NCI-H2196 treated with DMSO at 0.1 percent for 48 hours (cell line): ENCODE data around the gene ESPL1.
"Not testable (repeated sequence)": the region's sequence is repeated elsewhere in the genome, so short reads cannot be mapped to it uniquely, and the experiment has no call there.

Source experiments
- DNase-seq: peaks from one replicate; lab custom pipeline; 2025; ENCODE audit not compliant: unreplicated experiment; lab: John Stamatoyannopoulos, UW

Gene ESPL1

GRCh38 chr12:53297106-53297505, 29.0 kb downstream of the ESPL1 start:
- not testable (repeated sequence) for DNase-seq

GRCh38 chr12:53298164-53298563, 30.1 kb downstream of the ESPL1 start:
- no peak for DNase-seq

GRCh38 chr12:53299101-53299453, 31.0 kb downstream of the ESPL1 start:
- DNase-seq: no peak

DNA sequence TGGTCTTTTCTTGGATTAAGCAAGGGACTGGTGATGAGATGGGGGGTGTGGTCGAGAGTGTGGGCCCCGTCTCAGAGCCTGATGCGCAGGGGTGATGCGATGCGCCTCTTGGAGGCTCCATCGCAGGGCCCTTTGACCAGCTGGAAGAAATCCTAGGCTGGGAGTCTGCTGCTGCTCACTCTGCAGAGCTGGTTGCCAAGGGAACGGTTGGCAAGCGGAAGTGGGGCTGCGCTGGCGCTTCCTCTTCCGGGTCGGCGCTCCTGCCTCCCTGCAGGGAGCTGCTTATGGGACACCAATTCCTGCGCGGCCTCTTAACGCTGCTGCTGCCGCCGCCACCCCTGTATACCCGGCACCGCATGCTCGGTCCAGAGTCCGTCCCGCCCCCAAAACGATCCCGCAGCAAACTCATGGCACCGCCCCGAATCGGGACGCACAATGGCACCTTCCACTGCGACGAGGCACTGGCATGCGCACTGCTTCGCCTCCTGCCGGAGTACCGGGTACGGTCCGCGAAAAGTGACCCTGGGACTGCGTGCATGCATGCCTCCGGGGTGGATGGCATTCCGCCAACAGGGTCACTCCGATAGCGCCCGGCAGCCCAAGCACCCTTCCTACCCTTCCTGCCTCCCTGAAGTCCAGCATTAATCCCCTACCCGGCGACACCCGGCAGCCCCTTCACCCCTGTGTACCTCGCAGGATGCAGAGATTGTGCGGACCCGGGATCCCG, 31.5 kb downstream of the ESPL1 start, which contains the start of gene MYG1:
Gene MYG1, plus strand, starts transcription at position 242 of the 727 bp plus-strand sequence. Its CDS starts 43 bp downstream, at position 285.
- DNase-seq: peak; percentile 90

DNA sequence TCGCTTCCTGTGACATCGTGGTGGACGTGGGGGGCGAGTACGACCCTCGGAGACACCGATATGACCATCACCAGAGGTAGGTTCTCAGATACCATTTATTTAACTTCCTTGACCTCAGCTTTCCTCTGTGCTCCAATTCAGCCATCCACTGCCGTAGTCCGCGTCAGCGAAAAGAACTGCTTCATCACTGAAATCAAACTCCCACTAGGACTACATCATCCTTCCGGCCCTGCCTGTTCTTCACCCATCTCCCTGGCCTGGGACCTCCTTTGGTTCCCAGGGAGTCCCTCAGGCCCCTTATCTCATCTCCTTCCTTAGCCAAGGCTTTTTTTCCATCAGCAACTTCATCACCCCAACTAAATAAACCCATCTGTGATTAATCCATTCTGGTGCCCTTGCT, 32.1 kb downstream of the ESPL1 start:
- no peak for DNase-seq

GRCh38 chr12:53302903-53303302, 34.8 kb downstream of the ESPL1 start:
- DNase-seq: no peak

DNA sequence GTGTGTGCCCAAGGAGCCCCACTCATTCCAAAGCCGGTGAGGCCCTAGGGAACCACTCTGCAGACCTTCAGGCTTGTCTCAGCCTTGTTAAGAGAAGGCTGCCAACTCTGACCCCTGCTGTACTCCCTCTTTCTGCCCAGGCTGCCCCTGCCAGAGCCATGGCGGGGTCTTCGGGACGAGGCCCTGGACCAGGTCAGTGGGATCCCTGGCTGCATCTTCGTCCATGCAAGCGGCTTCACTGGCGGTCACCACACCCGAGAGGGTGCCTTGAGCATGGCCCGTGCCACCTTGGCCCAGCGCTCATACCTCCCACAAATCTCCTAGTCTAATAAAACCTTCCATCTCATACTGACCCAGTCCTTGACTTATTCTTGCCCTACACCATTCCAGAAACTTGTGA, 38.7 kb downstream of the ESPL1 start:
- no peak for DNase-seq

- DNase-seq: no peak
Observed at GRCh38 chr12:53308276-53308675, 40.2 kb downstream of the ESPL1 start.

- no peak for DNase-seq
Observed at GRCh38 chr12:53313996-53314395, 45.9 kb downstream of the ESPL1 start.

- no peak for DNase-seq
Observed at GRCh38 chr12:53320352-53321195, 52.5 kb downstream of the ESPL1 start.

DNA sequence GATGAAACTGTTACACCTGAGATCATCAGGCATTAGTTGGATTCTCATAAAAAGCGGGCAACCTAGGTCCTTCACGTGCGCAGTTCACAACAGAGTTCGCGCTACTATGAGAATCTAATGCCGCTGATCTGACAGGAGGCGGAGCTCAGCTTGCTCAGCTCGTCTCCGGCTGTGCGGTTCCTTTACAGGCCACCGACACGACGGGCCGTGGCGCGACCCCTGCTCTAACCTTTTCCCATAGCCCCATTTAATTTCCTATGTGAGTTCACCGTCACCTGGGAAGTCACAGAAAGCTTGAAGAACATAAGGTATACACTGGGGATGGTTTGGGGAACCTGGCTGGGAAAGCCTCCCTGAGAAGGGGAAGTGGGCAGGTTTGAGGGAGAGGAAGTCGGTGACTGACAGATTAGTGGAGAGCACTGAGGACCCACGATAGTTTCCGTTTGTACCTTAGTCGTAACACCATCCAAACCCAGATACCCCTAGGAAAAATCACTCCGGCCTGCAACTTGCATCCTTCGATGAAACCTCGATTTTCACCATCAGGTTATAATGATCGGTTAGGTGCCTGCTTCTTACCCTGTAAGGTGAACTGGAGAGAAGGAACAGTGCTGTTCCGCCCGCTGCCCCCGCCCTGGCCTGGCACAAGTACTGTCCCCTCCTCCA, 56.1 kb downstream of the ESPL1 start:
- DNase-seq: no peak

DNA sequence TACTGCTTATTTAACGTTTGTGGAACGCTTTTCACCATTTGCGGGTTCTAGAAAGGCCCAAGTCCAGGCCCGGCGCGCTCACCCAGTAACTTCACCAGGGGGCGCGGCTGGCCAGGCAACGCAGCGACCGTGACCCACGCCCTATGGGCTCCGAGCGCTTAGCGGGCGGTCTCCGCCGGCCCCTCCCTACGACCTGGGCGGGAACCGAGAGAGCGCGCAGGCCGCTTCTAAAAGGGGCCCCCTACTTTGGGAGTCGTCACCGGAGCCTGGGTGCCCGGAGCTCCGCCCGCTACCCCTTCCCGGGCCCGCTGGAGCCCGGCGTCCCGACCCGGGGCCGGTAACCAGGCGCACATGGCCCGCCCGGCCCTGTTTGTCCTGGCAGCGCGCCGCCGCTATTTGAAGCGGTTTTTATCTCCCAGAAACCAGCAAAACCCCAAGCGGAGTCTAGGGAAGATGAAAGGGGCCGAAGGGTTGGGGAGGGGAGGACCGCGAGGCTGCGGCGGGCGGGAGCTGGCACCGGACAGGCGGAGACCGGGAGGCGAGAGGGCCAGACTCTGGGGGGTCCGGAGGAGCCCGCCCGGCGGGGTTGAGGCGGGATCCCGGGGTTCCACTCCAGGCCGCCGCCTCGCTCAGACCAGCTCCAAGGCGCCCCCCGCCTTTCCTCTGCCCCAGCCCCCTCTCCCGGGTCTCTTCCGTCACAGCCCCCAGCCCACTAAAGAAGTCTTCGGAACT, 56.8 kb downstream of the ESPL1 start:
- peak; percentile 93 for DNase-seq

- no peak for DNase-seq
Observed at GRCh38 chr12:53325511-53326061, 57.5 kb downstream of the ESPL1 start.

DNA sequence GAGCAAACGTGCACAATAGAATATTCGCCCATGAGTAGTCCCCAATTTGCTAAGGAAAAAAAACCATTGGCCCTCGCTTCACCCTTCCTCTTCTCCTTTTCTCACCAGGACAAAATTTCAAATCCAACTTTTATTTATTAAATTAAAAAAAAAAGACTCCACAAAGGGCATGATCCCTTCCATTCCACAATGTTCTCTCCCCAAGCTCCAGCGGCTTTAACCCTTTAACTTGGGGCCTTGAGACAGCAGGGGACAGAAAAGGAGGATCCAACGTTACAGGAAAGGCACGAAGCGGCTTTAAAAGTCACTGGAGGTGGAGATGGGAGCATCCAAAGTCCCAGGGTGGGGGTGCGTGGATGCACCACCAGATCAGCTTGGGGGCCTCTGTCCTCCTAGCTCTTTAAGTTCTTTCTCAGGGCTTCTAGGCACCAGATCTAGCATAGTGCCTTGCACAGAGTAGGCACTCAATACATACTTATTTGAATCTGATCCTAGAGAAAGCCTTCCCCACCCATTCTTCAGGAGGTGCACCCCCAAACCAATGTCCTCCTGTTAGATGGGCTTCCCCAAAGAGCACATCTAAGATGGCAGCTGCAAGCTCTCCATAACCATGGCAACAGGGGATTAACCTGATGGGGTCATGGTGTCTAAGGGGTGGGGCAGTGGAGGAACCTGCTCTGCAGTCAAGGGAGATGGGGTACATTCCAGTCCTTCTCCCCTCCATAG, 58.5 kb downstream of the ESPL1 start:
- no peak for DNase-seq

DNA sequence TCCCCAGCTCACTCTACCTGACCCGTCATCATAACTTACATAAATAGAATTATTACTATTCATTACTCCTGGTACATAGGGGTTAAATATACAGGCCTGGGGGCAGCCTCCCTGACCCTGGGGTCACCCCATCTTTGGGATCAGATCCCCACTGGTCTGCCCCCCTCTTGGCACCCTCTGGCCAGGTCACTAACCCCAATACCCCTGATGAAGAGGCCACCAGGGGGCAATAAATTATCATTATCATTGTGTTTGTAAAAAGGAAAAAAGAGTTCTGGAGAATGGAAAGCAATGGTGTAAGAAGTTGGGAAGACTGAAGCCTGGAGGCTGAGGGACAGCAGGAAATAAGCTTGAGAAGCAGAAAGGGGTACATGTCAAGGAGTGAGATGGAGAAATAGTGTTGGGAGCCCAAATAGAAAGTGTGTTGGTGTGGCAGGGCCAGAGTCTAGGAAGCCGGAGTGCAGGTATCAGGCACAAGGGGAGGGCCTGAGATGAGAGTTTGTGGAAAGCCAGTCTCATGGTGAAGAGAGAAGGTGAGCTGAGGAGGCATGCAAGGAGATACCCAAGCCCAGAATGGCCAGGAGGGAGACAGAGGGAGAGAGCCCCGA, 59.4 kb downstream of the ESPL1 start:
- DNase-seq: no peak

GRCh38 chr12:53328043-53328435, 59.9 kb downstream of the ESPL1 start:
- no peak for DNase-seq

GRCh38 chr12:53330671-53331070, 62.6 kb downstream of the ESPL1 start:
- no peak for DNase-seq

- not testable (repeated sequence) for DNase-seq
Observed at GRCh38 chr12:53332339-53332738, 64.2 kb downstream of the ESPL1 start.

DNA sequence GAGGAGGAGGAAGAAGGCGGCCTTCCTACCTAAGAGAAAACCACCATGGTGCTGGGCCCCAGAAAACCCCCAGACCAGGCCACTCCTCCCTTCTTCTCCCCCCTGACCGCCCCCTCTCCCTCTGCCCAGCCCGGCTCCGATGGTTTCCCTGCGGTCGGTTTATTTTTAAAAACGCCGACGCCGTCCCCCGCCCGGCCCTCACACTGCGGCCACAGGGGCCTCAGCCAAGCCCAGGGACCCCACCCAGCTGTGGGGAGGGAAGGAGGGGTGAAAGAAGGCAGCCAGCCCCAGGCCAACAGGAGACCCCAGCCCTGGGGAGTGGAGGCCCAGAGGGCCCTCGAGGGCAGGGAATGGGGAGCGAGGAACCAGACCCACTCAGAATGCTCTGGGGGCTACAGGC, 64.6 kb downstream of the ESPL1 start:
- no peak for DNase-seq

DNA sequence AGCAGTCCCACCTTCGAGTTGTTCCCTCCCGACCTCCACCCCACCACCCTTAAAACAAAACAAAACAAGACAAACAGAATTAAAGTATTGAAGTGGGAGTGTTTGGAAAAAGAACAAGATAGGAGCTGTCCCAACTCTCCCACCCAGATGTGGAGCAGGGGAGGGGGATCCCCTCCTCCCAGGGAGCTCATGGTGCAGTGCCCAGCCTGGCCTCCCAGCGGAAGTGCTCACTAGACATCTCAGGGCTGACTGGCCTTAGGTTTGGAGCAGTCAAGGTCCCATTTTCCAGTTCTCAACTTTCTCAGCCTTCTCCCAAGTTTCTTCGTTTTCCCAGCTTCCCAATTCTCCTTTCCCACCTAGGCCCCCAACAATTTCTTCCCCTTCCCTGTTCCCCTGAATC, 65.2 kb downstream of the ESPL1 start:
- DNase-seq: no peak
